K562 (cell line): ENCODE measurements around the gene UBLCP1. TPM values are rescaled to one million over a fixed set of nuclear protein-coding genes. Genes with fewer than 3 reads are reported as not detected.

Experiments
- ATAC-seq: fragments of 200-7000 bp; cut with Tn5 transposase; 3 replicates; pipeline ENCODE4 v1.9.1; 2020; ENCODE audit warnings: moderate library complexity
- BruUV-seq: library from RNA; stranded (reverse); fragments of 400-500 nt; replicated peaks from 2 replicates; lab custom pipeline; 2021; lab: Mats Ljungman, UMichigan
- CTCF ChIA-PET: fragments of 300-600 bp; formaldehyde crosslinking; extraction: SDS; loops from one replicate; lab custom pipeline; 2021; ENCODE audit warnings: low intra/inter-chr PET ratio; lab: Yijun Ruan, JAX
- POLR2A ChIA-PET: fragments of 300-600, 350-650 bp; sonication (Branson Sonifier 250); formaldehyde crosslinking; extraction: SDS; loops from one replicate; lab custom pipeline; 2021; ENCODE audit warnings: antibody characterized with exemption, inconsistent platforms; lab: Yijun Ruan, JAX
- DNase-seq, 4 experiments: peaks; one replicate each; pipeline versions ENCODE4 v3.0.0 to v3.0.0-alpha.2; 2011 to 2018; ENCODE audit warnings: low spot score in 3 of 4, mixed read lengths in 3 of 4; ENCODE audit errors: extremely low read depth in 1 of 4
- FAIRE-seq: peaks from 2 replicates; lab custom pipeline; 2011; peaks lifted over from hg19 to GRCh38; lab: Jason Lieb, UNC
- H2AFZ ChIP-seq: 2 replicates; pipeline ENCODE4 v1.6.0; 2011; ENCODE audit warnings: low read depth, low read length, control low read depth, inconsistent platforms
- H3K27ac ChIP-seq: fragments of 200-600 bp; 3 replicates; pipeline ENCODE4 v1.8.0; 2011; ENCODE audit warnings: low read depth, mild to moderate bottlenecking, control low read depth, inconsistent platforms, low read length, moderate library complexity, mixed read lengths; ENCODE audit errors: extremely low read depth
- H3K27me3 ChIP-seq, 2 experiments: fragments of 300-600 bp in 1 of 2; 2 replicates in 1 of 2; 3 replicates in 1 of 2; pipeline versions ENCODE4 v1.6.0 to v1.8.0; 2011; ENCODE audit warnings: inconsistent platforms in 2 of 2, low read length in 2 of 2, mild to moderate bottlenecking in 1 of 2, mixed read lengths in 1 of 2, moderate library complexity in 1 of 2; ENCODE audit not compliant: control insufficient read depth in 2 of 2, insufficient read depth in 2 of 2
- H3K36me3 ChIP-seq: fragments of 300-600 bp; 3 replicates; pipeline ENCODE4 v1.8.0; 2011; ENCODE audit warnings: mild to moderate bottlenecking, low read length, inconsistent platforms; ENCODE audit not compliant: control insufficient read depth, insufficient read depth
- H3K4me1 ChIP-seq, 2 experiments: fragments of 200-600 bp in 1 of 2; replicated peaks in 1 of 2; 2 replicates in 1 of 2; 3 replicates in 1 of 2; pipeline versions ENCODE4 v1.5.1 to v1.8.0; 2011; ENCODE audit warnings: inconsistent platforms in 2 of 2, low read length in 2 of 2, mild to moderate bottlenecking in 1 of 2, mixed read lengths in 1 of 2, moderate library complexity in 1 of 2; ENCODE audit not compliant: control insufficient read depth in 2 of 2, insufficient read depth in 2 of 2
- H3K4me2 ChIP-seq: 2 replicates; pipeline ENCODE4 v1.6.1; 2011; ENCODE audit warnings: low read length, control low read depth, inconsistent platforms, mixed read lengths; ENCODE audit not compliant: insufficient read depth
- H3K4me3 ChIP-seq: fragments of 200-600 bp; sonication (generic), shearing (Covaris generic); 2 replicates; pipeline ENCODE4 v1.5.1; 2016; ENCODE audit warnings: control low read depth, inconsistent platforms
- H3K79me2 ChIP-seq: fragments of 200-600 bp; 3 replicates; pipeline ENCODE4 v1.8.0; 2011; ENCODE audit warnings: low read length, inconsistent platforms; ENCODE audit not compliant: control insufficient read depth, insufficient read depth
- H3K9ac ChIP-seq, 2 experiments: 2 replicates each; pipeline versions ENCODE4 v1.6.0 to v1.6.1; 2011; ENCODE audit warnings: low read depth in 2 of 2, low read length in 2 of 2, control low read depth in 1 of 2, inconsistent platforms in 1 of 2, mild to moderate bottlenecking in 1 of 2, mixed read lengths in 1 of 2; ENCODE audit not compliant: insufficient read depth in 1 of 2
- H3K9me1 ChIP-seq: one replicate; pipeline ENCODE4 v1.6.0; 2011; ENCODE audit warnings: inconsistent platforms, mild to moderate bottlenecking, low read length, moderate library complexity; ENCODE audit not compliant: control insufficient read depth, insufficient read depth
- H3K9me3 ChIP-seq: replicated peaks from 2 replicates; pipeline ENCODE4 v1.5.1; 2011; ENCODE audit warnings: low read depth, low read length, inconsistent platforms; ENCODE audit not compliant: control insufficient read depth, insufficient read depth
- H4K20me1 ChIP-seq: replicated peaks from 2 replicates; pipeline ENCODE4 v1.6.1; 2011; ENCODE audit warnings: low read length, inconsistent platforms, mixed read lengths; ENCODE audit not compliant: control insufficient read depth, insufficient read depth
- C11orf30 ChIP-seq: fragments of 450-650 bp; IDR thresholded peaks from 2 replicates; pipeline ENCODE4 v1.6.1; 2016; ENCODE audit warnings: low read depth, mild to moderate bottlenecking
- DLX4 ChIP-seq: fragments of 250-450 bp; sonication (Bioruptor Pico); IDR thresholded peaks from 2 replicates; pipeline ENCODE4 v1.6.1; 2021; ENCODE audit warnings: mild to moderate bottlenecking
- ELF4 ChIP-seq: fragments of 450-650 bp; formaldehyde crosslinking; IDR thresholded peaks from 2 replicates; pipeline ENCODE4 v1.4.0; 2022; ENCODE audit warnings: missing genetic modification characterization
- FOSL1 ChIP-seq: fragments of 200-800 bp; sonication (Bioruptor generic); conservative IDR thresholded peaks from 2 replicates; pipeline ENCODE4 v1.6.1; 2016; ENCODE audit warnings: missing genetic modification characterization, missing compliant biosample characterization
- PATZ1 ChIP-seq: fragments of 250-450 bp; sonication (Bioruptor Pico); IDR thresholded peaks from 2 replicates; pipeline ENCODE4 v1.5.0; 2020; ENCODE audit warnings: mild to moderate bottlenecking, borderline replicate concordance
- SNRNP70 ChIP-seq: fragments of 200-400 bp; formaldehyde crosslinking; optimal IDR thresholded peaks from 2 replicates; pipeline ENCODE3; 2017; ENCODE audit warnings: low read depth, low read length
- YBX1 ChIP-seq: fragments of 450-650 bp; IDR thresholded peaks from 2 replicates; pipeline ENCODE4 v1.7.1; 2016; ENCODE audit warnings: mild to moderate bottlenecking
- ZFP30 ChIP-seq: fragments of 250-450 bp; sonication (Bioruptor Pico); IDR thresholded peaks from 2 replicates; pipeline ENCODE4 v1.8.0; 2022; ENCODE audit warnings: moderate library complexity, mild to moderate bottlenecking, inconsistent platforms, borderline replicate concordance
- WGBS: fragments of 100-300 bp; shearing (Covaris generic); methylation state at CpG from one replicate; pipeline ENCODE4 v1.1.6; 2016; ENCODE audit warnings: low coverage, mixed read lengths; ENCODE audit not compliant: insufficient coverage; ENCODE audit errors: missing lambda C conversion rate; 5-methylcytosine and 5-hydroxymethylcytosine counted together
- in situ Hi-C: fragments of 300-500 bp; cut with MboI; formaldehyde crosslinking; loops from 4 replicates; pipeline ENCODE4 v1.15.0; 2018; ENCODE audit warnings: inconsistent platforms, mixed read lengths
- intact Hi-C: fragments of 100-400 bp; cut with micrococcal nuclease; formaldehyde crosslinking; loops from 2 replicates; pipeline ENCODE4 v1.14.2; 2022
- polyA plus RNA-seq, 8 experiments: library from polyadenylated mRNA; depleted of rRNA in 4 of 8; stranded (reverse) in 5 of 8; unstranded in 3 of 8; fragments of >200 nt; fragmentation: Nextera tagmentation in 2 of 8; fragmentation: Illumina TruSeq in 1 of 8; extraction: Ambion mirVana in 2 of 8; extraction: Trizol in 1 of 8; gene quantifications; 2 replicates each; pipeline versions ENCODE4 v1.2.1 to v1.2.3, GENCODE V29; 2011 to 2014; ENCODE audit warnings: inconsistent platforms in 1 of 8, missing spikeins in 1 of 8
- total RNA-seq, 7 experiments: library from RNA; depleted of rRNA in 6 of 7; stranded (reverse); fragments of >200 nt in 6 of 7; fragmentation: Illumina TruSeq in 2 of 7; extraction: Trizol in 2 of 7; gene quantifications; 2 replicates each; pipeline versions ENCODE4 v1.2.1 to v1.2.3, GENCODE V29; 2011 to 2021; ENCODE audit warnings: low replicate concordance in 1 of 7
- TF ChIP-seq, protein P1 (sequence below), 3 experiments: fragments of 200-800 bp in 1 of 3; sonication (Bioruptor generic) in 1 of 3; sonication (generic) in 1 of 3; formaldehyde crosslinking in 1 of 3; IDR thresholded peaks; 2 replicates each; pipeline versions ENCODE4 v1.6.1 to v1.8.0; 2016 to 2022; ENCODE audit warnings: mild to moderate bottlenecking in 2 of 3, missing compliant biosample characterization in 2 of 3, missing genetic modification characterization in 2 of 3, missing genetic modification reagents in 1 of 3

UBLCP1 gene
- total and polyA plus RNA-seq, 9 of the 15 experiments (the other 6 are each of a cell fraction or from before 2014, with no cell fraction given), result 18.8 to 39.8 (median 30.2) TPM

DNA sequence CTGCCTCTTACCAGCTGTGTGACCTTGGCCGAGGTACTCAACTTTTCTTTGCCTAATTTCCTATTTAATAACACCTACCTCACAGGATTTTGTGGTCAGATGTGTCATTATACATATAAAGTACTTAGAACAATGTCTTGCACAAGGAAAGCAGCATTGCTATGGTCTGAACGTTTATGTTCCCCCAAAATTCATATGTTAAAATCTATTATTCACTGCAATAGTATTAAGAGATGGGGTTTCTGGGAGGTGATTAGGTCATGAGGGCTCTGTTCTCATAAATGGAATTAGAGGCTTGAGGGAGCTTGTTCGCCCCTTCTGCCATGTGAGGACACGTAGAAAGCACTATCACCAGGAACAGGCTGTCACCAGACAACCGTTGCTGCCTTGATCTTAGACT lies 42.9 kb upstream of the UBLCP1 start:
- Histone ChIP-seq H3K27me3 (no peaks in the 10 kb centered on the region), H3K4me1 (no peaks in the 10 kb centered on the region; a peak in 2 of 5 replicates), H3K9ac (no peak overlapping the region), H3K36me3 (no peaks in the 10 kb centered on the region), H3K4me2 (no peak overlapping the region), H3K27ac (no peak overlapping the region), H4K20me1 (no peaks in the 10 kb centered on the region), H3K4me3 (no peak overlapping the region), H2AFZ (0 out of 2 replicates have a peak overlapping the region, but pooled peaks have one; percentile 30), H3K9me3 (no peaks in the 10 kb centered on the region), H3K9me1 (no peaks in the 10 kb centered on the region), H3K79me2 (no peaks in the 10 kb centered on the region)
- CTCF ChIA-PET, result no interaction called here
- FAIRE-seq (no peak), ATAC-seq (no peak), DNase-seq (no peak)
- TSS peak; percentile 82 for BruUV-seq
- WGBS, result 30% methylated on average over 5 of the region's 5 CpGs
- in situ Hi-C loops, result no loop called here
- POLR2A ChIA-PET, result interaction anchor here (0.6 to 1.5 kb wide), 3 partner anchors 9 to 1099 kb away, joined by 3 to 4 read pairs (median 3); no protein-coding TSS in a partner anchor
- TF ChIP-seq YBX1, result no peak
- TF ChIP-seq ZFP30 (CRISPR knock-in tag), result no peak
- TF ChIP-seq C11orf30, result no peak
- no peak for TF ChIP-seq PATZ1 (CRISPR knock-in tag)
- no peak for TF ChIP-seq SNRNP70
- no peak for TF ChIP-seq DLX4 (CRISPR knock-in tag)
- TF ChIP-seq, protein P1, sequence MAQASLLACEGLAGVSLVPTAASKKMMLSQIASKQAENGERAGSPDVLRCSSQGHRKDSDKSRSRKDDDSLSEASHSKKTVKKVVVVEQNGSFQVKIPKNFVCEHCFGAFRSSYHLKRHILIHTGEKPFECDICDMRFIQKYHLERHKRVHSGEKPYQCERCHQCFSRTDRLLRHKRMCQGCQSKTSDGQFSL (CRISPR knock-in tag; IDR thresholded peaks at IDR 0.05), result no peak
- TF ChIP-seq, protein P1 (tag; IDR thresholded peaks at IDR 0.05), result no peak
- TF ChIP-seq FOSL1 (tag), result no peak
- no peak for TF ChIP-seq ELF4 (CRISPR knock-in tag)
- intact Hi-C loops, result no loop called here
